ENCODE measurements around the gene WSCD2.

- TF ChIP-seq POLR2A (IDR thresholded peaks at IDR 0.05): no peak
- TF ChIP-seq, protein P1, sequence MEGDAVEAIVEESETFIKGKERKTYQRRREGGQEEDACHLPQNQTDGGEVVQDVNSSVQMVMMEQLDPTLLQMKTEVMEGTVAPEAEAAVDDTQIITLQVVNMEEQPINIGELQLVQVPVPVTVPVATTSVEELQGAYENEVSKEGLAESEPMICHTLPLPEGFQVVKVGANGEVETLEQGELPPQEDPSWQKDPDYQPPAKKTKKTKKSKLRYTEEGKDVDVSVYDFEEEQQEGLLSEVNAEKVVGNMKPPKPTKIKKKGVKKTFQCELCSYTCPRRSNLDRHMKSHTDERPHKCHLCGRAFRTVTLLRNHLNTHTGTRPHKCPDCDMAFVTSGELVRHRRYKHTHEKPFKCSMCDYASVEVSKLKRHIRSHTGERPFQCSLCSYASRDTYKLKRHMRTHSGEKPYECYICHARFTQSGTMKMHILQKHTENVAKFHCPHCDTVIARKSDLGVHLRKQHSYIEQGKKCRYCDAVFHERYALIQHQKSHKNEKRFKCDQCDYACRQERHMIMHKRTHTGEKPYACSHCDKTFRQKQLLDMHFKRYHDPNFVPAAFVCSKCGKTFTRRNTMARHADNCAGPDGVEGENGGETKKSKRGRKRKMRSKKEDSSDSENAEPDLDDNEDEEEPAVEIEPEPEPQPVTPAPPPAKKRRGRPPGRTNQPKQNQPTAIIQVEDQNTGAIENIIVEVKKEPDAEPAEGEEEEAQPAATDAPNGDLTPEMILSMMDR (IDR thresholded peaks at IDR 0.05): no peak
Measured at GRCh38 chr12:108270849-108271143, 141.7 kb downstream of the WSCD2 start.
